Epithelial cell of alveolus of lung (primary cell): ENCODE results near the gene FEM1C. TPM values are rescaled to one million over a fixed set of nuclear protein-coding genes. Genes with fewer than 3 reads are reported as not detected.

Experiments used
- total RNA-seq: library from RNA; depleted of rRNA; stranded (reverse); fragments of >200 nt; gene quantifications from 2 replicates; pipeline ENCODE4 v1.2.1, GENCODE V29; 2015

Gene FEM1C
- total RNA-seq, result 11.2 and 11.8 TPM in 2 replicates

DNA sequence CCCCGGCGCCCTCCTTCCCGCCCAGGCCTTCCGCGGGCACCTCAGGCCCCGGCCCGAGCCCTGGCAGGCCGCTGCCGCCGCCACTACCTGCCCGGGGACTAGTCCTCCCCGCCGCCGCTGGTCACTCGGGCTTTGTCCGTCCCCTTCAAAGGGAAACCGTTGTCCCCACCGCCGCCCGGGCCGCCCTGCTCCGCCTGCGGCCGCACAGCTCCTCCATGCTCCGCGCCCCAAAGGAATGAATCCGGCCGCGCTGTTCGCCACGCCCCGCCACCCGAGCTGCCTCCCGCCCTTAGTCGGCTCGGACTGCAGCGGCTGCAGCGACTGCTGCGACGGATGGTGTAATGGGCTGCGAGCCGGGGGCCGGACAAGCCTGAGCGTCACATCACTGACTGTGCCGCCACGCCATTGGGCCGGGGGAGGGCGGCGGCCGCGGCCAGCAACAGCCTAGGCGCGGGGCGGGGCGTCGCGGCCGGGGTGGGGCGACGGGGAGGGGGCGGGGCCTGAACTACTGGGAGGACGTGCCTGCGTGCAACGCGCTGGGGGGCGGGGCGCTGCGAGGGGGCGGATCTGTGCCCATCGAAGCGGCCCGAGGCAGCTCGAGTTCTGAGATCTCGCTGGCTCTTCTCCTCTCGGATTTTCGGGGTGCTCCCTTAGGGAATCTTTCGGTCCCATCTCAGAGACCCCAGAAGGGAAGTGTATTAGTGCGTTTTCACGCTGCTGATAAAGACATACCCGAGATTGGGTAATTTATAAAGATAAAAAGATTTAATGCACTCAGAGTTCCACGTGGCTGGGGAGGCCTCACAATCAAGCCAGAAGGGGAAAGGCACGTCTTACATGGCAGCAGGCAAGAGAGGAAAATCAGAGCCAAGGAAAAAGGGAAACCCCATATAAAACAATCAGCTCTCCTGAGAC is at the start of gene FEM1C:
FEM1C (minus strand) TSS at position 340 of the 915 bp plus-strand sequence. CDS start 1,282 bp downstream, outside the sequence.

Other genes starting within 250 kb of the FEM1C start
- gene CCDC112, start 248.1 kb downstream of the FEM1C start, total RNA-seq, result 5.0 and 7.2 TPM in 2 replicates
- 3.2 and 4.9 TPM in 2 replicates for gene TICAM2, start 57.7 kb upstream of the FEM1C start, total RNA-seq
- 105 and 129 TPM in 2 replicates for gene TMED7, start 81.3 kb upstream of the FEM1C start, total RNA-seq